ENCODE measurements around the gene RAB11FIP5.

DNA sequence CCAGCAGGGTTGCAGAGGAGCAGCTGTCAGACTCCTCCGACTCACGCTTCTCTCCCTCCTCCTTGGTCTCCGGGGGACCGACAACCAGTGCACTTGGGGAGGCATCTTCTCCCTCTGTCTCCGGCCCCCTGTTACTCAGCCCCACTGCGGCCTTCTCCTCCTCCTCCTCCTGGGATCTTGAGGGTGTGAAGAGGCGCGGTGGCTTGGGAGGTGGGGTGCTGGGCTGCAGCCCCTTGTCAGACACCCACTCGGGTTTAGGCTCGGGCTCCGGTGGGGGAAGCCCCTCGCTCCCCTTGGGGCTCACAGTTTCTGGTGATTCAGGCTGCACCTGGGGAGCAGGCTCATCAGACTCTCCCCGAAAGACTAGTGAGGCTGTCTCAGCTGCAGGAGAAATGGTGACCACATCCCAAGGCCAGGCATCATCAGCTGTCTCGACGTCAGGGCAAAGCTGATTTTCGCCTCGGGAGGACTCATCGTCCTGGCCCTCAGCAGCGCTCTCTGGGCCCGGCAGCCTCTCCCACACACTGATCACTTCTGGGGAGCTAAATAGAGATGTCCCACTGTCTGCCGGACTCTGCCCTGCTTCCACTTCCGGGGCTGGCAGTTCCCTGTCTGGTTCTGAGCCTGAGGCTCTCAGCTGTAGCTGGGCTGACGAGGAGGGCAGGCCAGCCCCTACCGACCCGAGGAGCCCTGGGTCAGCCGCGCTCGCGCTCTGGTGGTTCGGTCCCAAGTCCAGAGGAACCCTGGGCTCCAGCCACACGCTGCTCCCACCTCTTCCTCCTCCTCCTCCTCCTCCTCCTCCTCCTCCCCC is 32.2 kb downstream of the RAB11FIP5 start:
- TF ChIP-seq POLR2A (IDR thresholded peaks at IDR 0.05; ENCODE audit: low read depth, low read length) (no peak), CTCF (conservative IDR thresholded peaks at IDR 0.05; ENCODE audit: low read depth, low read length) (no peak), SMC3 (IDR thresholded peaks at IDR 0.05; ENCODE audit: low read depth, low read length) (no peak), USF2 (IDR thresholded peaks at IDR 0.05; ENCODE audit: low read depth, low read length) (no peak), RAD21 (IDR thresholded peaks at IDR 0.05; ENCODE audit: low read length) (no peak), MAFK (IDR thresholded peaks at IDR 0.05; ENCODE audit: low read depth, low read length) (no peak), MXI1 (IDR thresholded peaks at IDR 0.05; ENCODE audit: borderline replicate concordance, low read depth, low read length) (no peak), RFX5 (IDR thresholded peaks at IDR 0.05; ENCODE audit: low read depth, low read length) (no peak)
